Stimulated activated CD4-positive, alpha-beta T cell treated with anti-CD3 and anti-CD28 coated beads, TNF-alpha, amount 100 ng/mL, for 48 hours (primary cell): ENCODE measurements around the gene HBM.
"Not testable (repeated sequence)": the region's sequence is repeated elsewhere in the genome, so short reads cannot be mapped to it uniquely, and the experiment has no call there.

ENCODE experiments used
- DNase-seq, 3 donors: peaks; one replicate each; pipeline ENCODE4 v3.0.0-alpha.2; 2020; ENCODE audit warnings: low read depth in 3 of 3

HBM gene, protein sequence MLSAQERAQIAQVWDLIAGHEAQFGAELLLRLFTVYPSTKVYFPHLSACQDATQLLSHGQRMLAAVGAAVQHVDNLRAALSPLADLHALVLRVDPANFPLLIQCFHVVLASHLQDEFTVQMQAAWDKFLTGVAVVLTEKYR

GRCh38 chr16:165539-166374, at the start of gene HBM:
Gene HBM (plus strand): TSS chr16:165978. CDS start chr16:165998, 20 bp downstream.
- no peak for DNase-seq

DNA sequence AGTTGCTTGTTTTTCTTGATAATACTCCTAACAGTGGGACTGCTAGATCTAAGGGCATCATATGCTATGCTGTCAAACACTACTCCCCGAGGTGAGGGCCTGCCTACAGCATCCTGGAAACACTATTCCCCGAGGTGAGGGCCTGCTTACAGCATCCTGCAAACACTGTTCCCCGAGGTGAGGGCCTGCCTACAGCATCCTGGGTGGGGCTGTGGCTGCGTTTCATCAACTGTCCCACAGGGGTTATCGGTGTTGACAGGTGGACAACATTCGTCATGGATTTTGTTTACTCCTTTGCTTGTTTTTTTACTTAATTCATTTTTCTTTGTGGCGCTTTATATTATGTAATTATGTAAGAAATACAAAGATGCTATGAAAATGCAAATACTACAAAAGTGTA, 49.8 kb upstream of the HBM start:
- no peak for DNase-seq

DNA sequence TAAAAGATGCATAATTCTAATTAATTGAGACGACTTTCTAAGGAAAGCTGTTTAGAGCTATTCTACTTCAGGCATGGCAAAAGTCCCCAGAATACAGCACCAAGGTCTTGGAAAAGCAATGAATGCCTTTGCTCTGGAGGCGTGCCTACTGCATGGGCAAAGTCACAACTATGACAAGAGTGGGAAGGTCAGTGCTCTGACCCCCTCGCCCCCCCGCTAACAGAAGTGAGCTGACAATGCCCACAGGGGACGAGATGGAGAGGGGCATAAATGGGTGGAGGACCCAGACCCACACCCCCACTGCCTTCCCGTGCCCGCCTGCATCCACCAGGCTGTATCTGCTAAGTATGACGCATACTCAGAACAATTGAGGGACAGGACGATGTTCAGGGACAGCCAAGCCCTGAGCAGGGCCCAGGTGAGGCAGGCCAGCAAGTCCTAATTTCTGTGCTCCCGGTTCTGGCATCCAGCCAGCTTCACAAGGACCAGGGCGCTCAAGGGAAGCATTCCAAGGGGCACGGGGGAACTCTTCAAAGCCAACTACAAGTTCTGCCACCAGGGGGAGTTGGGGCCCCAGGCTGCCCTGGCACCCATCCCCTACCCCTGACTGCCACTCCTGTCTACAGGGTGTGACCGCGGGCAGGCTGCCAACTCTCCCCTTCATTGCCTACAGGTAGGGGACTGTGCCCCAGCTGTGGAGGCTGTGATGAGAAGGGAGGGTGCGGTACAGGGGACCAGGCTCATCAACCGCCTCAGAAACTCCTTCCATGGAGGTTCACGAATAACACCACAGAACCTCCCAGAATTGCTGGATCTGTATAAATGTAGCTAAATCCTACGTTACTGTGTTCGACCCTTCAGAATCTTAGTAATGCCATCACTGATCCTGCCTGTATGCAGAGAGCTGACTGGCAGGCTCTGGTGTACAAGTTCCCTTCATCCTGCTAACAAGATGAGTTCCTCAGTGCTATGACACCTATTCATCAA, 48.1 kb upstream of the HBM start:
- peak; percentile 32 to 52 (median 36) for DNase-seq

- no peak for DNase-seq
Measured at GRCh38 chr16:118857-119256, 46.9 kb upstream of the HBM start.

GRCh38 chr16:119295-119694, 46.5 kb upstream of the HBM start:
- DNase-seq, result no peak

- DNase-seq, result no peak
Measured at GRCh38 chr16:119835-120491, 45.8 kb upstream of the HBM start.

DNA sequence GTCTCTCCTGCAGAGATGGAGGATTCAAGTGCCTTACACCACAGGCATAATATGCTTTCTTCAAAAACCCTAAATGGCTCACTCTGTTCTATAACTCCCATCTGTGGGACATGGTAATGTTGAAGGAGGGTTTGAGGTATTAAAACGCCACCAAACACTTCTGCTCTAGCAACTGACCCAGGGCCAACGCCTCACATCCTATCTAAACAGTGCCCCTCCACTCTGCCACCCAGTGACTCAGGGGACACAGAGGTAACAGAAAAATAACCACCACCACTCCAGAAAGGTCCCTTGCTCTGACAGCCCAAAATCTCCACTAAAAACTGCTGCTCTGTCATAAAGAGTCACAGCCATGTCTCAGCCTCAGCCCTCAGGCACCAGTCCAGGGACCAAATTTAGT, 45.0 kb upstream of the HBM start:
- DNase-seq, result no peak

GRCh38 chr16:122361-122760, 43.4 kb upstream of the HBM start:
- DNase-seq, result no peak

GRCh38 chr16:123558-124350, 42.0 kb upstream of the HBM start:
- not testable (repeated sequence) for DNase-seq

- DNase-seq, result no peak
Measured at GRCh38 chr16:125011-125410, 40.8 kb upstream of the HBM start.

DNA sequence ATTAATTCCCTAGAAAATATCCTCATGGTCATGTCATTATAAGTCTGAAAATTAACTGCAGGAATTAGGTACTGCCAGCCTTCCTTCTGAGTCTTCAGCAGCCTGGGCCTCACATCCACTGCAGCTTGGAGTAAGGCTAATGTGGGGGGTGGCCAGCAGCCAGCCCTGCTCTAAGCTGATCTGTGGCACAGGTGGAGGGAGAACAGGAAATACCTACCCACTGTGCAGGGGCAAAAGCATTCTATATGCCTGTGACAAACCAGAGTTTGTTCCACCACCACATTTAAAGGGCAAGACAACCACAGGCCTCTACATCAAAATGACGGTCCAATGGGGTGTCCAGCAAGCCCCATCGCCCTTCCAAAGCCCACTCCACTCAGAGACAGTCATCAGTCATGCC, 36.7 kb upstream of the HBM start:
- no peak for DNase-seq

DNA sequence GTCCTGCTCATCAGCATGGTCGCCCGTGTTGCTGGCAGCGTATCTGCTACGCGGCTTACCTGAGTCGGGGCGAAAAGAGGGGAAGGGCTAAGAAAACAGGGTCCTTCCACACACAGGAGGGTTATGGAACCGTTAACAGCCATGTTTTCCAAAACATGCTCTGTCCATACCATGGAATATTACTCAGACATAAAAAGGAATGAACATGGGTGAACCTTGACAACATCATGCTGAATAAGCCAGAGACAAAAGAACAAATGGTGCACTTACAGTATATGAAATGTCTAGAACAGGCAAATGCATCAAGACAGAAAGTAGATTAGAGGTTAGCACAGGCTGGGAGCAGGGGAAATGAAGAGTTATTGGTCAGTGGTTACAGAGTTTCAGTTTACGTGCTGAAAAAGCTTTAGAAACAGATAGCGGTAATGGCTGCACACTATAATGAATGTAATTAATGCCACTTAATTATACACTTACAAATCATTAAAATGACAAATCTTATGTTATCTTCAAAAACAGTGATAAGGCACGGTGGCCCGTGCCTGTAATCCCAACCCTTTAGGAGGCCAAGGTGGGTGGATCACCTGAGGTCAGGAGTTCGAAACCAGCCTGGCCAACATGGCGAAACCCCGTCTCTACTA, 35.1 kb upstream of the HBM start:
- no peak for DNase-seq

- DNase-seq, result no peak
Measured at GRCh38 chr16:132120-132519, 33.7 kb upstream of the HBM start.

GRCh38 chr16:133716-134115, 32.1 kb upstream of the HBM start:
- DNase-seq, result no peak

DNA sequence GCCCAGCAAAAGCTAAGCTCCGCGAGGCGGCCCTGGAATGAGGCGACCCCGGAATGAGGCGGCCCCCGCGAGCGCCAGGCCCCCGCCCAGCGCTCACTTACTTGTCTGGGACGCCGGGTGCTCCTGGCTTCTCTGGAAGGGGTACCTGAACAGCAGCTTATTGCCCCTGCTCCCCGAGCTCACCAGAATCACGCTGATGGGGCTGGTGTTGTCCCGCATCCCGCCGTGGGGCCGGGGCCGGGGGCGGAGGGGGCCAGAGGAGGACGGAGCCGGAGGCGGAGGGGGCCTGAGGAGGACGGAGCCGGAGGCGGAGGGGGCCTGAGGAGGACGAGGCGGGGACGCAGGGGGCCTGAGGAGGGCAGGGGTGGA, 27.7 kb upstream of the HBM start:
- peak in 1 of 3 donors; percentile 9 for DNase-seq

DNA sequence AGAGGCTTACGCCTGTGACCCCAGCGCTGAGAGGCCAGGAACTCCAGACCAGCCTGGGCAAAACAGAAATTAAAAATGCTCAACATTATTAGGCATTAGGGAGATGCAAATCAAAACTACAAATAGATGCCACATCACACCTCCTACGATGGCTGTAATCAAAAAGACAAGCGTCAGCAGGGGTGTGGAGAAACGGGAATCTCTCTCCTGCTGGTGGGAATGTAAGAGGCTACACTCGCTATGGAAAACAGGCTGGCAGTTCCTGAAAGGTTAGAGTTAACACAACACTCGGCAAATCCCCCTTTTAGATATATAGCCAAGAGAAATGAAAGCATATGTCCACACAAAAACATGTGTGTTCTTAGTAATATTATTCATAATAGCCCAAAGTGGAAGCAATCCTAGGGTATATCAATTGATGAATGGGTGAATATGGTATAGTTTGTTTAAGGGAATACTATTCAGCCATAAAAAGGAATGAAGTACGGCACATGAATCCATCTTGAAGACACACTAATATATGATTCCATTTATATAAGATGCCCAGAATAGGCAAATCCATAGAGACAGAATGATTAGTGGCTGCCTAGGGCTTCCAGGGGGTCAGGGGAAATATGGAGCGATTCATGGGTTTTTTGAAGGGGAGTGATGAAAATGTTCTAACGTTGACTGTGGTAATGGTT, 25.5 kb upstream of the HBM start:
- no peak for DNase-seq

GRCh38 chr16:142405-142967, 23.3 kb upstream of the HBM start:
- no peak for DNase-seq

DNA sequence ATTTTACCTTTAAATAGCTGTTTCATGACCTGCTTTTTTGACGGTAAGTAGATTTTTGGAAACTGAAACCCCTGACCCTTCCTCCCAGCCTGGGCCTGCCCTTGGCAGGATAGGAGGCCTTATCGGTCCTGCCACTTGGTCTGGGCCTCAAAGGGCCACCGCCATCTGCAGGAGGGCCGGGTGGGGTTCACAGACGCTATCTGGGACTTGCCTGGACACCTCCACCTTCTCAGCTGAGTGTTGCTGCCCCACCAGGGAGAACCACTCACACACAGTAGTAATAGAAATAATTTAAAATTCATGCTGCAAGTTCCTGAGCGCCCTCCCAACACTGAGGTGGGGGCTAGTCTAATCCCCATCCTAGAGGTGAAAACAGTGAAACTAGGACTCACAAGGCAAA, 22.7 kb upstream of the HBM start:
- DNase-seq, result no peak

DNA sequence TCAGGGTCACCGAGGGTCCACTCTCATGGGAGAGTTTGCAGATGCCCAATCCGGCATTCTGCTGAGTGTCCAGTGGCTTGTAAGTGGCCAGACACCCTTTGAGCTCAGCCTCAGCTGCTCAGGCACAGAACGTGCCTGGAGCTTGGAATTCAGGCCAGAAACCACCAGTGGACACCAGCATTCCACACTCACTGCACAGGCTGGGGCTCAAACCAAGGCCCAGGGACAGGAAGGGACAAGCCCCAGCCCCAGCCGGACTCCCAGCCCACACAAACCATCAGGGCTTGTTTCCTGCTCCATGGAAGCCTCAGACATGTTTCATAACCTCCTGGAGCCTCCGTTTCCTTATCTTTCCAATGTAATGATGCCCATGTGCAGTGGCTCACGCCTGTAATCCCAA, 22.3 kb upstream of the HBM start:
- no peak for DNase-seq

GRCh38 chr16:144797-145252, 21.0 kb upstream of the HBM start:
- no peak for DNase-seq
